GM12878 (cell line): Measurements from ENCODE around the gene SEMA4D. TPM values are rescaled to one million over a fixed set of nuclear protein-coding genes. Genes with fewer than 3 reads are reported as not detected.

Experiments
- BHLHE40 ChIP-seq, 2 experiments: fragments of 450-650 bp in 1 of 2; IDR thresholded peaks; 2 replicates each; pipeline ENCODE4 v1.6.1; 2011 to 2017; ENCODE audit warnings: low read depth in 2 of 2, borderline replicate concordance in 1 of 2, improper control_type of control experiment in 1 of 2, low read length in 1 of 2, mild to moderate bottlenecking in 1 of 2
- CBFB ChIP-seq: IDR thresholded peaks from 2 replicates; pipeline ENCODE4 v1.6.1; 2016; ENCODE audit warnings: antibody characterized with exemption, low read depth
- CBX5 ChIP-seq: sonication (generic); IDR thresholded peaks from 2 replicates; pipeline ENCODE4 v1.6.1; 2016; ENCODE audit warnings: low read depth, moderate library complexity, mild to moderate bottlenecking, inconsistent platforms
- CHD4 ChIP-seq: fragments of 200-600 bp; sonication (generic); IDR thresholded peaks from 2 replicates; pipeline ENCODE4 v1.6.1; 2016; ENCODE audit warnings: mild to moderate bottlenecking
- KLF5 ChIP-seq: fragments of 450-650 bp; IDR thresholded peaks from 2 replicates; pipeline ENCODE4 v1.6.1; 2014; ENCODE audit warnings: mild to moderate bottlenecking; ENCODE audit not compliant: partially characterized antibody
- NR2C1 ChIP-seq: fragments of 450-650 bp; IDR thresholded peaks from 2 replicates; pipeline ENCODE4 v1.6.1; 2017; ENCODE audit warnings: antibody characterized with exemption, mild to moderate bottlenecking, moderate library complexity
- NR2C2 ChIP-seq: IDR thresholded peaks from 2 replicates; pipeline ENCODE4 v1.6.1; 2011; ENCODE audit warnings: borderline replicate concordance, low read depth; ENCODE audit not compliant: control insufficient read depth, insufficient read length
- POU2F2 ChIP-seq: IDR thresholded peaks from 3 replicates; pipeline ENCODE4 v1.6.1; 2011; ENCODE audit warnings: low read depth, mild to moderate bottlenecking, low read length, borderline replicate concordance
- RELA ChIP-seq: fragments of 450-650 bp; IDR thresholded peaks from 2 replicates; pipeline ENCODE4 v1.8.0; 2014; ENCODE audit warnings: borderline replicate concordance; ENCODE audit not compliant: partially characterized antibody
- RUNX3 ChIP-seq: IDR thresholded peaks from 2 replicates; pipeline ENCODE4 v1.6.1; 2012; ENCODE audit warnings: low read length, inconsistent platforms
- SIN3A ChIP-seq: IDR thresholded peaks from 2 replicates; pipeline ENCODE4 v1.6.1; 2012; ENCODE audit warnings: low read depth, low read length, improper control_type of control experiment
- SMARCA5 ChIP-seq: fragments of 450-650 bp; IDR thresholded peaks from 2 replicates; pipeline ENCODE4 v1.6.1; 2017; ENCODE audit warnings: mild to moderate bottlenecking
- TAF1 ChIP-seq: IDR thresholded peaks from 2 replicates; pipeline ENCODE4 v1.6.1; 2011; ENCODE audit warnings: mild to moderate bottlenecking, low read depth, low read length, borderline replicate concordance
- TBL1XR1 ChIP-seq: IDR thresholded peaks from 2 replicates; pipeline ENCODE4 v1.6.1; 2012; ENCODE audit warnings: low read depth, low read length, improper control_type of control experiment
- TCF3 ChIP-seq: IDR thresholded peaks from 2 replicates; pipeline ENCODE4 v1.6.1; 2012; ENCODE audit warnings: low read depth, mild to moderate bottlenecking, low read length, borderline replicate concordance; ENCODE audit not compliant: insufficient read depth
- USF1 ChIP-seq: IDR thresholded peaks from 2 replicates; pipeline ENCODE4 v1.6.1; 2011; ENCODE audit warnings: borderline replicate concordance, low read depth, mild to moderate bottlenecking, moderate library complexity, mixed read lengths, low read length; ENCODE audit not compliant: insufficient read depth; ENCODE audit errors: extremely low read length
- ZBTB4 ChIP-seq: fragments of 450-650 bp; formaldehyde crosslinking; IDR thresholded peaks from 2 replicates; pipeline ENCODE4 v1.4.0; 2022; ENCODE audit warnings: mild to moderate bottlenecking, moderate library complexity
- polyA plus RNA-seq, 11 experiments: library from polyadenylated mRNA; depleted of rRNA in 4 of 11; unstranded in 6 of 11; stranded (reverse) in 5 of 11; fragments of >200 nt; fragmentation: Nextera tagmentation in 4 of 11; fragmentation: Illumina TruSeq in 1 of 11; extraction: Ambion mirVana in 4 of 11; extraction: Trizol in 1 of 11; gene quantifications; 1 replicate in 1 of 11; 2 replicates in 10 of 11; pipeline versions ENCODE4 v1.2.1 to v1.2.3, GENCODE V29; 2011 to 2016; ENCODE audit warnings: inconsistent platforms in 2 of 11, missing spikeins in 2 of 11, low read depth in 1 of 11
- total RNA-seq, 4 experiments: library from RNA; depleted of rRNA in 3 of 4; stranded (reverse); fragments of >200 nt in 3 of 4; fragmentation: Illumina TruSeq in 1 of 4; extraction: Trizol in 1 of 4; gene quantifications; 2 replicates each; pipeline versions ENCODE4 v1.2.1 to v1.2.3, GENCODE V29; 2013 to 2021
- TF ChIP-seq, protein P1 (sequence below): IDR thresholded peaks from 2 replicates; pipeline ENCODE4 v1.6.1; 2012; ENCODE audit warnings: mild to moderate bottlenecking, low read depth, low read length
- TF ChIP-seq, protein P2 (sequence below), 3 experiments: IDR thresholded peaks in 2 of 3; conservative IDR thresholded peaks in 1 of 3; 2 replicates each; pipeline ENCODE4 v1.5.1; 2011; ENCODE audit warnings: low read depth in 3 of 3, low read length in 3 of 3, mild to moderate bottlenecking in 3 of 3, control low read depth in 2 of 3, moderate library complexity in 2 of 3, inconsistent platforms in 1 of 3, mixed read lengths in 1 of 3; ENCODE audit not compliant: control insufficient read depth in 2 of 3, insufficient read depth in 1 of 3; ENCODE audit errors: extremely low read depth in 1 of 3

Gene SEMA4D
- total and polyA plus RNA-seq, 10 of the 15 experiments (the other 5 are each of a cell fraction or from before 2014, with no cell fraction given) = 15.1 to 136 (median 39.6) TPM

DNA sequence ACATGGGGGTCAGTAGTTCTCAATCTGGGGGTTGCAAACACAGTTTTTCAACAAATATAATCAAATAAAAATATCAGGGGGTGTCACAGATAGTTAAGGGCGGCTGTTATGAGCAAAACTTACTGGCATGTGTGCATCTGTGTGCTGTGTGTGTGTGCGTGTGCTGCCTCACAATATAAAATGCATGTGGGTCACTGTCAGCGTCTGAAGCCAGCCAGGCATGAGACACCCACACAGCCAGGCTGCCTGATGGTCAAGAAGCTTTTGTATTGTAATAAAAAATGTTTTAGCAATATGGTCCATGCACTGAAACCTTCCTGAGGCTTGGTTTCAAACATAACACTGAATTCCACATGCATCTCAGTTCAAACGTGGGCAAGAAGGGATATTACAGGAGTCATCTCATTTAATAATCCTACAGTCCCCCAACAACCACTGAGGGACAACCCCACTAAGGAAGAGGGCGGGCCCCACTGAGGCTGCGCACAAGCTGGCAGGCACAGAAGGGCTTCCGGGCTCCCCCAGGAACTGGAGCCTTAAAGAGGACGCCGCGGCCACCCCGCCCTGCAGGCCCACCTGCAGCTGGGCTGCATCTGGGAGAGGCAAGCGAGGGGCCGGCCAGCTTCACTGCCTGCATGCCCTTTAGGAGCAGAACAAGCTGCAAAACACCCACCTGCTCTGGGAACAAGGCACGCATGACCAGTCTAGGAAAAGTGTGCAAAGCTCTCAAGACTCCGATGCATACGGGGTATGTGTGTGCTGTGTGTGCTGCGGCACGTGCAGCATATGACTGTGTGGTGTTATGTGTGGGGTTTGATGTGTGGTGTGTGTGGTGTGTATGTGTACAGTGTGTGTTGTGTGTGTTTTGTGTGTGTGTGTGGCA lies 14.1 kb downstream of the SEMA4D start (continued):
- TF ChIP-seq TCF3 (no peak), SIN3A (no peak), CBFB (no peak), TBL1XR1 (no peak), USF1 (no peak), RUNX3 (no peak), TAF1 (no peak), POU2F2 (no peak), NR2C1 (no peak), KLF5 (no peak), ZBTB4 (no peak), CBX5 (no peak), SMARCA5 (no peak), NR2C2 (no peak), BHLHE40 (IDR thresholded peaks at IDR 0.05; ENCODE audit: borderline replicate concordance in 1 of 2, low read depth in 2 of 2, low read length in 1 of 2) (peak; percentile 84 to 94), RELA (no peak), CHD4 (no peak)
- TF ChIP-seq, protein P1, sequence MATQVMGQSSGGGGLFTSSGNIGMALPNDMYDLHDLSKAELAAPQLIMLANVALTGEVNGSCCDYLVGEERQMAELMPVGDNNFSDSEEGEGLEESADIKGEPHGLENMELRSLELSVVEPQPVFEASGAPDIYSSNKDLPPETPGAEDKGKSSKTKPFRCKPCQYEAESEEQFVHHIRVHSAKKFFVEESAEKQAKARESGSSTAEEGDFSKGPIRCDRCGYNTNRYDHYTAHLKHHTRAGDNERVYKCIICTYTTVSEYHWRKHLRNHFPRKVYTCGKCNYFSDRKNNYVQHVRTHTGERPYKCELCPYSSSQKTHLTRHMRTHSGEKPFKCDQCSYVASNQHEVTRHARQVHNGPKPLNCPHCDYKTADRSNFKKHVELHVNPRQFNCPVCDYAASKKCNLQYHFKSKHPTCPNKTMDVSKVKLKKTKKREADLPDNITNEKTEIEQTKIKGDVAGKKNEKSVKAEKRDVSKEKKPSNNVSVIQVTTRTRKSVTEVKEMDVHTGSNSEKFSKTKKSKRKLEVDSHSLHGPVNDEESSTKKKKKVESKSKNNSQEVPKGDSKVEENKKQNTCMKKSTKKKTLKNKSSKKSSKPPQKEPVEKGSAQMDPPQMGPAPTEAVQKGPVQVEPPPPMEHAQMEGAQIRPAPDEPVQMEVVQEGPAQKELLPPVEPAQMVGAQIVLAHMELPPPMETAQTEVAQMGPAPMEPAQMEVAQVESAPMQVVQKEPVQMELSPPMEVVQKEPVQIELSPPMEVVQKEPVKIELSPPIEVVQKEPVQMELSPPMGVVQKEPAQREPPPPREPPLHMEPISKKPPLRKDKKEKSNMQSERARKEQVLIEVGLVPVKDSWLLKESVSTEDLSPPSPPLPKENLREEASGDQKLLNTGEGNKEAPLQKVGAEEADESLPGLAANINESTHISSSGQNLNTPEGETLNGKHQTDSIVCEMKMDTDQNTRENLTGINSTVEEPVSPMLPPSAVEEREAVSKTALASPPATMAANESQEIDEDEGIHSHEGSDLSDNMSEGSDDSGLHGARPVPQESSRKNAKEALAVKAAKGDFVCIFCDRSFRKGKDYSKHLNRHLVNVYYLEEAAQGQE = no peak
- TF ChIP-seq, protein P2, sequence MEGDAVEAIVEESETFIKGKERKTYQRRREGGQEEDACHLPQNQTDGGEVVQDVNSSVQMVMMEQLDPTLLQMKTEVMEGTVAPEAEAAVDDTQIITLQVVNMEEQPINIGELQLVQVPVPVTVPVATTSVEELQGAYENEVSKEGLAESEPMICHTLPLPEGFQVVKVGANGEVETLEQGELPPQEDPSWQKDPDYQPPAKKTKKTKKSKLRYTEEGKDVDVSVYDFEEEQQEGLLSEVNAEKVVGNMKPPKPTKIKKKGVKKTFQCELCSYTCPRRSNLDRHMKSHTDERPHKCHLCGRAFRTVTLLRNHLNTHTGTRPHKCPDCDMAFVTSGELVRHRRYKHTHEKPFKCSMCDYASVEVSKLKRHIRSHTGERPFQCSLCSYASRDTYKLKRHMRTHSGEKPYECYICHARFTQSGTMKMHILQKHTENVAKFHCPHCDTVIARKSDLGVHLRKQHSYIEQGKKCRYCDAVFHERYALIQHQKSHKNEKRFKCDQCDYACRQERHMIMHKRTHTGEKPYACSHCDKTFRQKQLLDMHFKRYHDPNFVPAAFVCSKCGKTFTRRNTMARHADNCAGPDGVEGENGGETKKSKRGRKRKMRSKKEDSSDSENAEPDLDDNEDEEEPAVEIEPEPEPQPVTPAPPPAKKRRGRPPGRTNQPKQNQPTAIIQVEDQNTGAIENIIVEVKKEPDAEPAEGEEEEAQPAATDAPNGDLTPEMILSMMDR (IDR thresholded peaks at IDR 0.05 in 2 of 3, conservative IDR thresholded peaks at IDR 0.05 in 1 of 3; ENCODE audit: control insufficient read depth in 2 of 3, extremely low read depth in 1 of 3, insufficient read depth in 1 of 3, low read depth in 3 of 3, low read length in 3 of 3) = no peak
